HG02884 (cell line): ENCODE data around the gene KLF9.
A peak's percentile ranks its signal among the peaks of the same experiment; 100 is the strongest.
"Not testable (repeated sequence)": the region's sequence is repeated elsewhere in the genome, so short reads cannot be mapped to it uniquely, and the experiment has no call there.

Experiments used
- ATAC-seq: cut with Tn5 transposase; IDR thresholded peaks from one replicate; pipeline ENCODE4 v1.9.1; 2021; ENCODE audit warnings: mild to moderate bottlenecking, moderate library complexity; ENCODE audit not compliant: unreplicated experiment

Gene KLF9

DNA sequence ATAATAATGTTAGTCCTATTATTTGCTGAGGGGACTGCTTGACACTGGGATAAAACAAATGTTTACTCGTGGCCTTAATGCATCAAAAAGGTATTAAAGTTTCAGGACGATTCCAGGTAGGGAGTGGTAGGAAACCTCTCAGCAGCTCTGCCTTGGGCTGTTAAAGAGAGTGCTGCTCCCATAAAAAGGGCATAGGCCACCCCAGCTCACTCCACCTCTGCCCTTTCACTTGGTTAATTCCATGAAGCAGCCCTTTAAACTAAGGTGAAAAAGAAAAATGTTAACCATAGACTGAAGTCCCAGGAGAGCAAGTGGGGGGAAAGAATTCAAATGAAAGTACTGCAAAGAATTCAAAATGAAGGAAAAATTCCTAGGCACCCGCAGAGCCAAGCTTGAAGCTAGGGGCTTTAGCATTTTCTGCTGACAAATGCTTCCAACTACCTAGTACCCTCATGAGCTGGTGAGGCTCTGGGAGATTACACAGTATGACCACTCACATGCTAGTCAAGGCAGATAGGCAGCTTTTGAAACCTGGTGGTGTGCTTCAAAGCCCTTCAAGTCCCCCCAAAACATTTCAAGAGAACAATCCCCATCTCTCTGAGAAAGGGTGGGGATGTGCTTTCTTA, 8.5 kb downstream of the KLF9 start:
- ATAC-seq = peak; percentile 39

DNA sequence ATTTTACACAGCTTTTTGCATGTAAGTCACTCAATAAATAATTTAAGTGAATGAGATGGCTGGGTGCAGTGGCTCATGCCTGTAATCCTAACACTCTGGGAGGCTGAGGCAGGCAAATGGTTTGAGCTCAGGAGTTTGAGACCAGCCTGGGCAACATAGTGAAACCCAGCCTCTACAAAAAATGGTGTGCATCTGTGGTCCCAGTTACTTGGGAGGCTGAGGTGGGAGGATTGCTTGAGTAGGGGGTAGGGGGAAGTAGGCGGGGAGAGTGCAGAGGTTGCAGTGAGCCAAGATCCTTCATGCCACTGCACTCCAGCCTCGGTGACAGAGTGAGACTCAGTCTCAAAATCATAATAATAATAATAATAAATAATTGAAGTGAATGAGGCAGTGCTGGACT, 10.2 kb downstream of the KLF9 start:
- ATAC-seq = no peak

DNA sequence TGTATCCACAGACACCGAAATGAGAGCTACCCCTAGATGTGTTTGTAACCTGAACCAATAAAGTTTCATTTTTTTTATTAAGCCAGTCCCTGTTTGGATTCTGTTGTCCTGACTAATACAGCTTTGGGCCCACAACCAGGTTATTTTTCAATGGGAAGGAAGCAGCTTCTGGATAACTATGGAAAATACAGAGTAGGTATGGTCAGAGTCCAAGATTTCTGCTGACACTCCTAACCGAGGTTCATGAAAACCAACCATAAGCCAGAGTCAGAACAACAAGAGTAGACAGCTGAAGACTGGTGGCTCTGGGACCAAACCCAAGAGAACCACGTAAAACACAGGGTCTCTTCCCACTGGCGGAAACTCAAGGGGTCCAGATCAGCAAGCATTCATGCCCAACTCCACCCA, 10.8 kb downstream of the KLF9 start:
- ATAC-seq = no peak

DNA sequence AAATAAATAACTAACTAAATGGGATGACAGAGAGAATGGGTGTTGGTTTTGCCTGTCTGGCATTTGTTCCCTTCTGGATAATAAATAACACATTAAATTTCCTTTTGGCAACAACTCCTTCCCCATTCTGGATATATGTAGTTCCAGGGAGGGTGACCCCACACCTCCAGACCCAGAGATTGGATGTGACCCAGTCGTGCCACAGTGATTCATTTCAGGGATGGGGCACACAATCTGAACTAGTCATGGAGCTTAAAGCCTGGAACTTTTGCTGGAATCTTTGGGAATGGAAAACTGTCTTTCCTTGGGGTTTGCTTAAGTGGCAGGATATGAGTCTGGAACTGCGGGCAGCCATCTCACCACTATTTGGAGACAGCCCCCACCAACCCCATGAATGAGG, 11.3 kb downstream of the KLF9 start:
- ATAC-seq = no peak

DNA sequence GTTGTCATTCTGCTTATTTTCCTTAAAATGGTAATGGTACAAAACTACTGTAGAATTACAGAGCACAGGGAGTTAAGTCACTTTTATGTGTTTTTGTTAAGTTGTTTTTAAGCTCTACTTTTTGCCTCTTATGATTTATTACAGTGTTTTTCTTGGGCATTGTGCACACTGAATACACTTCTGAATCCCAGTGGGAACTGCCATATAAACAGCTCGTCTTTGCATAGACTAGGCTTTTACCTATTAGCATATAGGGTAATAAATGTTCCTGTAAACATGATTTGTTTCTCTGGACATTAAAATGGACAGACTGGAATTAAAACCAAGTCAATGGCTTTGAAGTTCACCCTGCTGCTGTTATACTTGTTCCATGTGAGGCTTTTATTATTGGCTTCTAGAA, 12.2 kb downstream of the KLF9 start:
- no peak for ATAC-seq

DNA sequence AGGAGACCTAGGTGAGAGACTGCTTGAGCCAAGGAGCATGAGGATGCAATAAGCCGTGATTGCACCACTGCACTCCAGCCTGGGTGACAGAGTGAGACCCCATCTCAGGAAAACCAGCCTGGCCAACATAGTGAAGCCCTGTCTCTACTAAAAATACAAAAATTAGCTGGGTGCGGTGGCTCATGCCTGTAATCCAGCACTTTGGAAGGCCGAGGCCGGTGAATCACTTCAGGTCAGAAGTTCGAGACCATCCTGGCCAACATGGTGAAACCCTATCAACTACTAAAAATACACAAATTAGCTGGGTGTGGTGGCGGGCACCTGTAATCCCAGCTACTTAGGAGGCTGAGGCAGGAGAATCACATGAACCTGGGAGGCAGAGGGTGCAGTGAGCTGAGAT, 13.2 kb downstream of the KLF9 start:
- ATAC-seq = not testable (repeated sequence)

DNA sequence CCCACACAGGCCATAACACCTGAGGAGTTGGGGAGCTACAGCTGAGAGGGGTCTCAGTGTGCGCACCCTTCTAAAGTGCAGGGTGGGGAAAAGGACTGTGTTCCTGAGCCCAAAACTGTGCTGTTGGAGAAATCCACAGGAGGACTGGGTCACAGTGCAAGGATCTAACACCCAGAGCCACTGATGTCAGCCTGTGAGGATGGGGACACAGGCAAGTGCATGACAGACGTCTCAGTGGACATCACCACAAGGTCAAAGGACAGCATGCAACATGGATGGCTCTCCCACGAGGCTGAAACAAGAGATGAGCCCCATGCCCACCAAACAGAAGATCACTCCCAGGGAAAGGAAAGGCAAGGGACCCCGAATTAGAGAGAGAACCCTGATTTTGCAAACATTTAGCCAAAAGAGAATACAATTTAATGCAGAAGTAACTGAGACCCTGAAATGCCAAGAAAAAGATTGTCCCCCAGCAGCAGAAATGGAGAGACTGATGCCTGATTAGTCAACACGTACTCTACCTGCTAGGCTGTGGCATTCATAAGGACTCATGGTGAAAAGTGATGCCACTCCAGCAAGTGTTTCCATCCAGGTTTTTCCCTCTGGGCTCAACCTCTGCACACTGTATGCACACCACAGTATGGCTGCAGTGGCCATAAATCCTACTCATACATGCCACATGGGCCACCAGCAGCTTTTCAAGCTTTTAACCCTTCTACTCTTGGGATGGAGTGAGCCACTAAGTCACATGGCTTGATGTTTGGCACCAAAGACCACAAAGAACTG, 14.2 kb downstream of the KLF9 start:
- ATAC-seq = no peak

DNA sequence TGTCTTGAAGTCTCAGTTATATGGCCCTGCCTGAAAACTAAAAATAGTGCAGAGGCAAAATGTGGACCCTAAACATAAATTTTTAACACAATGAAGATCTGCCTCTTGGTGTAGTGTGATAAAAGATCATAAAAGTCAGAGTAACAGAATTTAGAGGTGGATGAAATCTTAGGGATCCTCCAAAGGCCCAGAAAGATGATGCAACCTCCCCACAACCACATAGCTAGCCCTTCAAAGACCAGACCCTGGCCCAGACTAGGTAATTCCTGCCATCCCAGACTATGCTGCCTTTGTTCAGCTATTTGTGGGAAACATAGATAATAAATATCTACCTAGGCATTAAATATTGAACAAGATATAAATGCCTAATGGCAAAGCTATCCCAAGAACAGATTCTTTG, 15.3 kb downstream of the KLF9 start:
- no peak for ATAC-seq

DNA sequence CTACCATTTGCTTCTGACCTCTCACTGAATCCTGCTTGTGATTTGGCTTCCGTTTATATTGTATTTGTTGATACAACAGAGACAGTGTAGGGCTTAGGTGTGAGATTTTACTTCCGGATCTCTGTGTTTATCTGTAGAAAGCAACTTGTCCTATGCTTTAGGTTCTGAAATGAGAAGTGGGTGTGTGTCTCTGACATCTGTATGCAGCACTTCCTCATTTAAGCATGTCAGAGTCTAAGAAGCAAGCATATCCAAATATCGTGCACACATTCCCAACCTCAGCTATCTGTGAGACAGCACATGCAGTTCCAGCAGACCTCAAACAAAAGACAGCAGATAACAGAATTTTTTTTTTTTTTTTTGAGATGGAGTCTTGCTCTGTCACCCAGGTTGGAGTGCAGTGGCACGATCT, 16.3 kb downstream of the KLF9 start:
- ATAC-seq = peak; percentile 98

DNA sequence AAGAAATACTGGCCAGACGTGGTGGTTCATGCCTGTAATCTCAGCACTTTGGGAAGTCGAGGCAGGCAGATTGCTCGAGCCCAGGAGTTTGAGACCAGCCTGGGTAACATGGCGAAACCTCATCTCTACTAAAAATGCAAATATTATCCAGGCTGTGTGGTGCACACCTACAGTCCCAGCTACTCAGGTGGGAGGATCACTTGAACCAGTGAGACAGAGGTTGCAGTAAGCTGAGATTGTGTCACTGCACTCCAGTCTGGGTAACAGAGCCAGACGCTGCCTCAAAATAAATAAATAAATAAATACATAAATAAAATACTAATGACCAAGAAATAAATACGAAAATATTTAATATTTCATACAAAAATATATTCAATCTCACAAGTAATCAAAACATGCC, 18.8 kb downstream of the KLF9 start:
- no peak for ATAC-seq

DNA sequence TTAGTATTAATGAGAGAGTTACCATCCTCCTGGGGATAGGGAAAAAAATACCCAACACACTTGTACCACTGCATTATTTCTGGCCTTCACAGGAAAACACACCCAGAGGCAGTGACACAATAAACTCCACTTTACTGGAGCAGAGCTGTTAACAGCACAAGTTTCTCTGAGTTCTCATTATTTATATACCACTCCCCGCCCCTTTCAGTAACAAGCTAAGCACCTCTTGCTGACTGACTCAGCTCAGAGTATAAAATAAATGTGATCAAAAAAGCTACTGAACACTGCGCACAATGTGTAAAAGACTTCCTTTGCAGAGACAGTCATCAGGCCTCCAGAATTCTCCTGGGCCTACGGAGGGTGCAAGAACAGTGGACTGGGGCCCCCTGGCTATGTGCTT, 21.6 kb downstream of the KLF9 start:
- no peak for ATAC-seq

DNA sequence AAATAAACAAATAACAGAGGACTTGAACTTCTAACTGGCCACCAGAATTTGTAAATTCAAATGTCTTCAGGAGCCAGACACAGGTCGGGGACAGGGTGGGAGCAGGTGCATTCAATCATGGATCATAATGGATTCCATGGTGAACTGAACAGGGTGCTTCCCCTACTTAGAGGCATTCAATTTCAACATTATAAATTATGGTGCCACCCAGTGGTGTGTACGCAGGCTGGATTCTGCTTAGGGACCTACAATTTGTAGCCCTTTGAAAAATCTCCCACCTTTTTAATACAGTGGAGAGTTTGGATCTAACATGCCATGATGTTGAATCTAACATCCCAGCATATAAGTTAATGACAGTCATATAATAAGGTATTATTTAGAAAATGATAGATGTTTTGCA, 22.3 kb downstream of the KLF9 start:
- ATAC-seq = no peak

DNA sequence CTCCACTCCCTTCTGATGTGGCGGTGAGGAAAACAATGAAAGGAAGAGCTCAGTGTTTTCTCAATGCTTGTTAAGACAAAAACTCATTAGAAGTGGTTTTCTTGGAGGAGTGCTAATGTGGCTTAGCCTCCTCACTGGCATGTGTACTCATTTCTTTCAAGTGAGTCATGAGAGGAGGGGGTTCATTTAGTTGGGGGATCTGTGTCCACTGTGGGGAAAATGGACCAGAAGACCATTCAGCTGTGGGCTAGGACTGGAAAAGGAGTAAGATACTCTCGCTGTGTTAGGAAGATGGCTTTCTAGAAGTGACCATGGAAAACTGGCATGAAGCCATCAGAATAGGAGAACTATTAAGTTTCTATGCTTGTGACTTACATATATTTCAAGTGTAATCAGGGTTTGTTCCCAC, 23.5 kb downstream of the KLF9 start:
- ATAC-seq = no peak

DNA sequence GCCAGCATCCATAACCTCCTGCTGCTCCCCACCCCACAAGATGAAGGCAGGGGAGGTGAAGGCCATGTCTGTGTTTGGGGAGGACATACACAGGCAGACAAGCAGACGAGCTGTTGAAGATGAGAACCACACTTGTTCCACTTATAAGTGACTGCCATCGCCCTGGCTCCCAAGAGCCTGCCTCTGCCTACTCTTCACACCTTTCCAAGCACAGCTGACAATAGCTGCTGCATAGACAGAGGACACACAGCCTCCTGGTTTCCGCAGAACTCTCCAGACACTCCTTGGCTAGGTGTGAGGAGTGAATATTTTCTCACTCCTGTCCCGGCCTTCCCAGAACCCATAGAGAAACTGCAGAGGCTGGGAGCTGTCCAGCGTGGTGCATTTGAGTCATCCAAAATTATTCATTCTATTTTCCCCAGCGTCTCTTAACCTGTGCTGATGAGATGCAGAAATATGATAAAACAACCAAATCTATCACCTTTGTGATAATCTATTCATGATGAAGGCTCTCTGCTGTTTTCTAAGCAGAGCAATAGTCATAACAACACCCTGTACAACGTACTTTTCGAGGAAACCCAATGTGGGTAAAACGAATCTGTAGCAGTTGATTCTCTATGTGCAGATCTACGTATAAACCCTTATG, 24.7 kb downstream of the KLF9 start:
- ATAC-seq = no peak

DNA sequence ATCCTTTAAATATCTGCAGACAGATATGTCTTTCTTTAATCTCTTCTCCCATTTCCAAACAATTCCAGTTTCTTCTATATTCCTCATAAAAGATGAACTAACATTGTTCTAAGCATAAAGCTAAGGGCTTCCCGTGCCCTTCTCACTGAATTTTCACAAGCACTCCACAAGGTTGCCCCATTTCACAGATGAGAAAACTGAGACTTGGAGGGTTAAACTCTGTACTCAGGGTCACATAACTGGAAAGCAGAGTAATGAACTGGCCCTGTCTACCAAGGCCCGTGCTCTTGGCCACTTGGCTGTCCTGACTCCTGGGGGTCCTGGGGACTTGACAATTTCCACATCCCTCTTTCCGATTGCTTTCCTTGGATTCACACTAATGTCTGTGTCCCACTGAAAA, 25.3 kb downstream of the KLF9 start:
- no peak for ATAC-seq

DNA sequence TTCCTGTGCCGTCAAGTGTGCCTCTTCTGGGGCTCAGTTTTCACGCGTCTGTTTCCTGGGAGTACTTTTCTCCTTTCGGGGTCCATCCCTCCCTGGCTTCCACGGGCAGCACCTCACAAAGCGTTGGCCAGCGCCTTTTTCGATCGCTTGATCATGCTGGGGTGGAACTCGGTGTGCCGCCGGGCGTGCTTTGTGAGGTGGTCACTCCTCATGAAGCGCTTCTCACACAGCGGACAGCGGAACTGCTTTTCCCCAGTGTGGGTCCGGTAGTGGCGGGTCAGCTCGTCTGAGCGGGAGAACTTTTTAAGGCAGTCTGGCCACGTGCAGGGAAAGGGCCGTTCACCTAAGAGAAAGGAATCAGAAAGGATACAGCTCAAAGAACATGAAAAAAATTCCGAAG, 26.8 kb downstream of the KLF9 start:
- ATAC-seq = no peak

DNA sequence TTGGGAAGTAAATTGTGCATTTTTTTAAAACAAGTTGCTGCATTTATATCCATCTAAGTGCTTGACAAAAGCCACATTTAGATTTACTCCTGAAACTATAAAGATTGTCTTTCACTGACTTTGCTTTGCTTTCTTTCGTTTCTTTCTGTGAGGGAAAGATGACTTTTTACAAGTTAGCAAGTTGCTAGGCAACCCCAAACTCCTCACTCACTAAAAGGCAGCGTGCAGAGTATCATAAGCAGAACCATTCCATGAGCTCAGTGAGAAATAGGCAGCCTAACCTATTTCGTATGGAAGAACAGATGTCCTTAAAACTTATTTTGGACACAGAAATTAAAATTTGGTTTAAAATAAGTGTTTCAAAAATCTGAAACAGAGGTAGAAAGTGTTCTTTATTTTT, 29.0 kb downstream of the KLF9 start:
- ATAC-seq = no peak

DNA sequence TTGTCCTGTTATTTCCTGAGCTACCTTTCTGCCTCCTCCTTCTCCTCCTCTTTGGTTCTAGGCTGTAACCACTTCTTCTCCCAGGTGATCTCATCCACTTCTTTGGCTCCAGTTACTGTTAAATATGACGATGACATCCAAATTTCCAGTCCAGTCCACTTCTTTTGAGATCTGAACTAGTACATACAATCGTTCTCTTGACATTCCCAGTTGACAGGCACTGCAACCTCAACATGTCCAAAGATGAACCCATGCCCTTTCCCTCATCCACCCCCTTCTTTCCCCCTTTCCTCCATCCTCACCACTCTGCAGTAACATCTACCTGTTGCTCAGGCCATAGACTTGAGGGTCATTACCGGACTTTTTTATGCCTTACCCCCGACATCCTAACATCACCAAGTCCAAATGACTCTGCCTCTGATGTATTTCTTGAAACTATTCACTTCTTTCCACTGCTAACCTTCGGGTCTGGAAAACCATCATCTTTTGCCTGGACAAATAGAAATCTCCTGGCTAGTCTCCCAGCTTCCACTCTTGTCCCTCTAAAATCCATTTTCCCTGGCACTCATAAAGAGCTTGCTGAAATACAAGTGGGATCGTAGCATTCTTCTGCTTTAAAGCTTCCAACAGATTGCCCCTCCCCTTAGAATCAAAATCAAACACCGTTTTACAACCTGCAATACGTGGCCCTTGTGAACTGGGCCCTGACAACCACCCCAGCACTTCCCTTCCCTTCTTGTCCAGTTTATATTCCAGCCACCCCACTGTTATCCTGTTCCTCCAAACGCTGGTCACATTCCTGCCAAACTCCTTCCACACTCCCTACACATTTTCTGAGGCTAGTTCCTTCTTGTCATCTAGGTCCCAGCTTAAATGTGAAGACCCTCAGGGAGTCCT, 31.5 kb downstream of the KLF9 start:
- no peak for ATAC-seq

DNA sequence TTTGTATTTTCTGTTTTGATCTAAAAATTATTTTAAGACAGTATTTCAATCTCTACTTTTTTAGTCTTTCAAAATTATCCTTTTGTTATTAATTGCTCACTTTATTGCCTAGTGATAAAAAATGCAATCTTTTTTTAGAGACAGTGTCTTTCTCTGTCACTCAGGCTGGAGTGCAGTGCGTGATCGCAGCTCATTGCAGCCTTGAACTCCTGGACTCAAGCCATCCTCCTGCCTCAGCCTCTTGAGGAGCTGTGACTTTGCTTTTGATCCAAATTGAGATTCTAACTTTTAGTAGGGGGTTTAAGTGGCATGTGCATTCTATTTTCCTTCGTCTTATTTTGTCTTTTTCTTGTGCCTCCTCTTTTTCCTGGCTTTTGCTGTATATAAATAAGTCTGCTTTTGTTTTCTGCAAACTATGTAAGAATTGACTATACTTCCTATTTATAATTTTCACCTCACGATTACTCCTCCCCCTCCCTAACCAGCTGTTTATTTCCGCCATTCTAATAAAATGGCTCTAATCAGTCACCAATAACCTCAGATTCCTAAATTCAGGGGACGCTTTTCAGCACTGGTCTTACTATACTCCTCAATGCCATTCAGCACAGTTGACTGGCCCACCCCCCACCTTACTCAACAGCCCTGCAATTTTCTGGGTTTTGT, 32.3 kb downstream of the KLF9 start:
- no peak for ATAC-seq

DNA sequence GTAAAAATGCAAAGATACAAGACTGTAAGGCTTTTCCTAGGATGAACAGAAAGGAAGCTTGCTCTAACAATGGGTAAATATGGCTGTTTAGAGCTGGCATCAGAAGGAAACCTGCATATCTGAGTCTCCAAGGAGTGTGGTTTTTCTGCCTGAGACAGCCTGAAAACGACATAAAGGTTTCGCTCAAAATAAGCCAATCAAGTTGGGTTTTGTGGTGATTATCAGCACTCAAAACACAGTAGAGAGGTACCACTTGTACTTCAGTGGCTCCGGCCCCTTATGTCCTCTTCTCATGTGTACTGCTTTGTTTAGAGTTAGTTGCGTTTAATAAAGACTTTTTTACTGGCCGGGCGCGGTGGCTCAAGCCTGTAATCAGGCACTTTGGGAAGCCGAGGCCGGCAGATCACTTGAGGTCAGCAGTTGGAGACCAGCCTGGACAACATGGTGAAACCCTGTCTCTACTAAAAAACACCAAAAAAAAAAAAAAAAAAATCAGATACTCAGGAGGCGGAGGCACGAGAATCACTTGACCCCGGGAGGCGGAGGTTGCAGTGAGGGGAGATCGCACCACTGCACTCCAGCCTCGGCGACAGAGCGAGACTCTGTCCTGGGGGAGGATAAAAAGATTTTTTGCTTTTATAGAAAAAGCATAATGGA, 39.4 kb downstream of the KLF9 start:
- no peak for ATAC-seq
